Activated B cell treated with CpG ODN at 0.5 μM for 24 hours (primary cell): ENCODE measurements around the gene CLIP1. TPM values are rescaled to one million over a fixed set of nuclear protein-coding genes. Genes with fewer than 3 reads are reported as not detected.

ENCODE experiments used
- ATAC-seq: fragments of 200-7000 bp; cut with Tn5 transposase; one replicate; pipeline ENCODE4 v1.10.0; 2021; ENCODE audit warnings: low read depth, mild to moderate bottlenecking, moderate library complexity
- CTCF ChIA-PET: fragments of 350-600 bp; sonication (Branson Sonifier 250); formaldehyde crosslinking; loops from one replicate; lab custom pipeline; 2021; ENCODE audit warnings: antibody characterized with exemption; lab: Charles Lee
- POLR2A ChIA-PET: fragments of 350-600 bp; sonication (Branson Sonifier 250); formaldehyde crosslinking; loops from one replicate; lab custom pipeline; 2021; ENCODE audit warnings: antibody characterized with exemption; lab: Charles Lee
- DNase-seq: peaks from one replicate; pipeline ENCODE4 v3.0.0; 2022
- H3K27ac Mint-ChIP-seq: one replicate; pipeline ENCODE4 v1.8.0; 2020; ENCODE audit warnings: mixed read lengths
- H3K27me3 Mint-ChIP-seq: one replicate; pipeline ENCODE4 v1.8.0; 2021; ENCODE audit warnings: mixed read lengths
- H3K36me3 Mint-ChIP-seq: one replicate; pipeline ENCODE4 v1.8.0; 2021; ENCODE audit warnings: low read depth, mixed read lengths
- H3K4me1 Mint-ChIP-seq: one replicate; pipeline ENCODE4 v1.8.0; 2021; ENCODE audit warnings: mixed read lengths
- H3K4me3 Mint-ChIP-seq: one replicate; pipeline ENCODE4 v1.8.0; 2020; ENCODE audit warnings: mild to moderate bottlenecking, mixed read lengths
- H3K9me3 Mint-ChIP-seq: one replicate; pipeline ENCODE4 v1.8.0; 2020; ENCODE audit warnings: mixed read lengths
- intact Hi-C: fragments of 100-400 bp; cut with micrococcal nuclease; formaldehyde crosslinking; loops from one replicate; pipeline ENCODE4 v1.15.1; 2024
- total RNA-seq: library from RNA; stranded (reverse); gene quantifications from 2 replicates; pipeline ENCODE4 v1.2.3, GENCODE V29; 2022
- TF ChIP-seq, protein P1 (sequence below): fragments of 200-600 bp; IDR thresholded peaks from one replicate; pipeline ENCODE4 v1.8.0; 2022; ENCODE audit warnings: antibody characterized with exemption, mild to moderate bottlenecking

The CLIP1 gene
- total RNA-seq, 1 donor from 2014 or later = 63.2 TPM

DNA sequence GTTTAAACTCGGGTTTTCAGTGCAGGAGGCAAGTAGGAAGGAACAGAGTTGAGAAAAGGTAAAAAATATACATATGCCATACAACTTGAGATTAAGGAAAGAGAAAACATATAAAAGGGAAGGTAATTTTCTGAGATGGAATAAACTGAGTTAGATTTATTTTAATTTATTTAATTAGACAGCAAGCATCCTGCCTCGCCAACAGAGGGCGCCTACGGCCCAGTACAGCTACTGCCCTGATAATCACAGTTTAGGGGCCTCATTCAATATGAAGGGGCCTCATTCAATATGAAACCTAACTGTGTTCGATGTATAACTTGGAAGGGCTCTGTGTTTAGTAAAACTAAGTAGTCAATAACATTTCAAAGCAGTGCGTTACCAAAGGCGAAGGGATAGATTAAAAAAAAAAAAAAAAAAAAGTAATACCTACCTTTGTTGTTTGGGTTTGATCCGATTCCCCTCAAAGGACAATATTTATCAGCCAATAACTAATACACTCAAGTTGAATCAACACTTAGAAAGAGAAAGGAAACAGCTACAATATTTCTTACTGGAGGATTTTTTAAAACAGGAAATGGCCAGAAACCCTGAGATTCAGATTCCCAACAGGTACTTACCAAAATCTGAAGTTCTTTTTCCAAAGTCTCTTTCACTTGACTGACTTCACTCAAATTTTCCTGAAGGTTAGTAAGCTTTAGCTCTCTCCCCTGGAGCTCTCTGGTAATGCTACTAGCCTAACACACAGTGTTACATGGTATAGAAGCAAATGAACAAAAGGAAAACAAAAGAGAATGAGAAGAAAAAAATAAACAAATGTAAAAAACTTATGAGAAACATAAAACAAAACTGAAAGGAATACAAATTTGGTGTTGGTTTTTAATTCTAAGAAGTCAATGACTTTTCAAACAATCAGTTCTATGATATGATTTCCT is 86.2 kb downstream of the CLIP1 start:
- H3K36me3 Mint-ChIP-seq = peaks cover 56% of the 10 kb centered on the region
- CTCF ChIA-PET = interaction anchor here (0.5 to 4.1 kb wide), 4 partner anchors 19 to 135 kb away, joined by 3 to 23 read pairs (median 8); no protein-coding TSS in a partner anchor
- H3K27me3 Mint-ChIP-seq = no peaks in the 10 kb centered on the region
- DNase-seq = no peak
- no peak overlapping the region for H3K27ac Mint-ChIP-seq
- POLR2A ChIA-PET = interaction anchor here (0.6 to 0.7 kb wide), 2 partner anchors 162 to 165 kb away, joined by 3 to 4 read pairs; no protein-coding TSS in a partner anchor
- no peaks in the 10 kb centered on the region for H3K4me1 Mint-ChIP-seq
- H3K4me3 Mint-ChIP-seq = no peak overlapping the region
- ATAC-seq = no peak
- intact Hi-C loops = loop anchor here (1.0 kb wide), 2 partner anchors 135 to 416 kb away; partner anchors contain the start of gene DENR
- H3K9me3 Mint-ChIP-seq = no peaks in the 10 kb centered on the region
- TF ChIP-seq, protein P1, sequence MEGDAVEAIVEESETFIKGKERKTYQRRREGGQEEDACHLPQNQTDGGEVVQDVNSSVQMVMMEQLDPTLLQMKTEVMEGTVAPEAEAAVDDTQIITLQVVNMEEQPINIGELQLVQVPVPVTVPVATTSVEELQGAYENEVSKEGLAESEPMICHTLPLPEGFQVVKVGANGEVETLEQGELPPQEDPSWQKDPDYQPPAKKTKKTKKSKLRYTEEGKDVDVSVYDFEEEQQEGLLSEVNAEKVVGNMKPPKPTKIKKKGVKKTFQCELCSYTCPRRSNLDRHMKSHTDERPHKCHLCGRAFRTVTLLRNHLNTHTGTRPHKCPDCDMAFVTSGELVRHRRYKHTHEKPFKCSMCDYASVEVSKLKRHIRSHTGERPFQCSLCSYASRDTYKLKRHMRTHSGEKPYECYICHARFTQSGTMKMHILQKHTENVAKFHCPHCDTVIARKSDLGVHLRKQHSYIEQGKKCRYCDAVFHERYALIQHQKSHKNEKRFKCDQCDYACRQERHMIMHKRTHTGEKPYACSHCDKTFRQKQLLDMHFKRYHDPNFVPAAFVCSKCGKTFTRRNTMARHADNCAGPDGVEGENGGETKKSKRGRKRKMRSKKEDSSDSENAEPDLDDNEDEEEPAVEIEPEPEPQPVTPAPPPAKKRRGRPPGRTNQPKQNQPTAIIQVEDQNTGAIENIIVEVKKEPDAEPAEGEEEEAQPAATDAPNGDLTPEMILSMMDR = peak; percentile 33

DNA sequence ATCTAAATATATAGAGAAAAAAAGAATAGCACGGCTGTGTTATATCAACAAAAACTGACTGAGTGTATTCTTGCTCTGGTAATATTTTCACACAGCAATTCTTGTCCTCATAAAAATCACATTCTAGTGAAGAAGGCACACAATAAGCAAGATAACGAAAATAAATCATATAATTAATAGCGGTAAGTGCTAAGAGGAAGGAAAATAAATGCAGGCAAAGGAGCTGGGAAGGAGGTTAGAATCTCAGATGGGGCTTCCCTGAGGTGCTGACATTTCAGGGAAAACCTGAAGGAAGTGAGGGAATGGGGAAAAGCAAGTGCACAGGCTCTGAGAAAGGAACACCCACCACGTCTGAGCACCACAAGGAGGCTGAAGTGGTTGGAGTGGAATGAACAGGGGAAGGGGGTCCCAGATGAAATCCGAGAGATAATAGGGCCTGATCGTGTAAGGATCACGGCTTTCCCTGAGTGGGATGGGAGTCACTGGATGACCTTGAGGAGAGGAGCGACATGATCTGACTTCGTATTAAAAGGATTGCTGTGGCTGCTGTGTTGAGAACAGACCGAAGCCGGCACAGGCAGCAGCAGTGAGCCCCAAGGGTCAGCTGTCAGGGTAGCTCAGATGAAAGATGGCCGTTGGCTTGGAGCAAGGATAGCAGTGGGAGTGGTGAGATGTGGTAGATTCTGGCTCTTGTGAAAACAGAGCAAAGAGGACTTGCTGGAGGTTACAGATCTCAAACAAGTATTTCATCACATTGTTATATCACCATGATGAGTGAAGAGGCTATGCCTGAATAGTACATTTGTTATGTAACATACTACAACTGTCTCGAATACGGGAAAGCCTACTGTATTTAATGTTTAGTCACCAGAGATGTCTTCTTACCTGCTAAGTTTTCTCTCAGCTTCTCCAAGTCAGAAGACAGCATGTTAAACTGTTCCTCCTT is 89.1 kb downstream of the CLIP1 start:
- ATAC-seq (no peak), DNase-seq (no peak)
- intact Hi-C loops = no loop called here
- CTCF ChIA-PET = interaction anchor here (4.1 kb wide), 1 partner anchor 22 kb away, joined by 23 read pairs; no protein-coding TSS in a partner anchor
- Mint-ChIP-seq H3K4me3 (no peak overlapping the region), H3K9me3 (no peaks in the 10 kb centered on the region), H3K36me3 (peaks cover 48% of the 10 kb centered on the region), H3K4me1 (no peaks in the 10 kb centered on the region), H3K27me3 (no peaks in the 10 kb centered on the region), H3K27ac (no peak overlapping the region)
- POLR2A ChIA-PET = no interaction called here
- TF ChIP-seq, protein P1 = no peak

DNA sequence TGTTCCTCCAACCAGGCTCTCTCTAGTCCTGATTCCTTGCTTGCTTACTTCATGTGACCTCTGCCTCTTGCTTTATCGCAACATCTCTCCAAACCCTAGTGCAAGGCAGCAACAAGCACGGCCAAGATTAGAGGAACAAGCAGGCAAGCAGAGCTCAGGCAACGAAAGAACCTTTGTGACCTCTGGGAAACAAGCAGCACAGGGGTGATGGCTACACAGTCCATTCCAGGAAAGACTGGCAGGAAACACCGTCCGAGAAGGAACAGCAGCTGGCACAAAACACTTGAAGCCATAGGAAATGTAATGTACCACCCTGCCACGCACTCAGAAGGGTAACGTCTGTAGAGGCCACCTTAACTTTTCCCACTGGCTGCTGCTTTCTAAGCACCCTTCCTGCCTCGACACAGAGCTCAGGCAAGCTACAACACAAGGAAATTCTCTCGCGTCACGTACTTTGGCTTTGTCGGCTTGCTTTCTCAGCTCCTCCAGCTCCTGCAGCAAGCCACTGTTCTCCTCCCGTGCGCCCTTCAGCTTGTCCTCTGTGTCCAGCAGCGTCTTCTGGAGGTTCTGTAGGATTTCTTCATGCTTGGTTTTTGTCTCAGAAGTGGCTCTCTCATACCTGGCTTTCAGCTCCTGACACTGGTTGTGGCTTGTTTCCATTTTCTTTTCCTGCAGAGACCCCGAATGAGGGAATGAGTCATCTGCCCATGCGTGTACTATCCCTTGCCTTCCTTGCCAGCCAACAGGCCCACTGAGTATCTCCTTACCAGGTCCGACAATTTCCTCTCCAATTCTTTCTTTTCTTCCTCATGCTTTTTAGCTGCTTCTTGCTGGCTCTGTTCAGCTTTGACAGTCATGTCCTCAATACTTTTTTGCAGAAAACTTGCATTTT is 94.7 kb downstream of the CLIP1 start:
- DNase-seq (no peak), ATAC-seq (no peak)
- no peaks in the 10 kb centered on the region for H3K4me1 Mint-ChIP-seq
- POLR2A ChIA-PET = no interaction called here
- CTCF ChIA-PET = interaction anchor here (0.9 kb wide), 1 partner anchor 26 kb away, joined by 3 read pairs; no protein-coding TSS in a partner anchor
- H3K36me3 Mint-ChIP-seq = peaks cover 56% of the 10 kb centered on the region
- H3K4me3 Mint-ChIP-seq = no peak overlapping the region
- TF ChIP-seq, protein P1 = no peak
- H3K27me3 Mint-ChIP-seq = no peaks in the 10 kb centered on the region
- H3K9me3 Mint-ChIP-seq = no peaks in the 10 kb centered on the region
- intact Hi-C loops = no loop called here
- no peak overlapping the region for H3K27ac Mint-ChIP-seq

DNA sequence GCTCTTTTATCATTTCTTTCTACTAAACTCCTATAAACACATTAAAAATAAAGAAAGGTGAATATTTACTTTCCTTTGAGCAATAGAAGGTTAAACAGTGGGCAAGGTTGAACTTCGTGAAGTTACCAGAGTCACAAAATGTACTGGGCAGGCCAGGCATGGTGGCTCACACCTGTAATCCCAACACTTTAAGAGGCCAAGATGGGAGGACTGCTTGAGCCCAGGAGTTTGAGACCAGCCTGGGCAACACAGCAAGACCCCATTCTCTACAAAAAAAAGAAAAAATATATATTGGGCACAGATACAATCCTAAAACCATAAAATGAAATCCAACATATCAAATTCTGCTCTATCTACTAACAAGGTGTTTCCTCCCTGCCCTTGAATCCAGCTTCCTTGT is 95.5 kb downstream of the CLIP1 start:
- ChIA-PET CTCF (no interaction called here), POLR2A (no interaction called here)
- H3K4me1 Mint-ChIP-seq = no peaks in the 10 kb centered on the region
- no peak overlapping the region for H3K4me3 Mint-ChIP-seq
- no peaks in the 10 kb centered on the region for H3K27me3 Mint-ChIP-seq
- H3K9me3 Mint-ChIP-seq = no peaks in the 10 kb centered on the region
- intact Hi-C loops = no loop called here
- TF ChIP-seq, protein P1 = no peak
- no peak for ATAC-seq
- H3K27ac Mint-ChIP-seq = no peak overlapping the region
- no peak for DNase-seq
- peaks cover 57% of the 10 kb centered on the region for H3K36me3 Mint-ChIP-seq
